ENCODE data around the gene TSC22D1. TPM values are rescaled to one million over a fixed set of nuclear protein-coding genes. Genes with fewer than 3 reads are reported as not detected.
"Not testable (repeated sequence)": the region's sequence is repeated elsewhere in the genome, so short reads cannot be mapped to it uniquely, and the experiment has no call there.

The TSC22D1 gene
- polyA plus RNA-seq, 1 donor (not counting 4 experiments of a cell fraction or from before 2014, with no cell fraction given) = 177 TPM

DNA sequence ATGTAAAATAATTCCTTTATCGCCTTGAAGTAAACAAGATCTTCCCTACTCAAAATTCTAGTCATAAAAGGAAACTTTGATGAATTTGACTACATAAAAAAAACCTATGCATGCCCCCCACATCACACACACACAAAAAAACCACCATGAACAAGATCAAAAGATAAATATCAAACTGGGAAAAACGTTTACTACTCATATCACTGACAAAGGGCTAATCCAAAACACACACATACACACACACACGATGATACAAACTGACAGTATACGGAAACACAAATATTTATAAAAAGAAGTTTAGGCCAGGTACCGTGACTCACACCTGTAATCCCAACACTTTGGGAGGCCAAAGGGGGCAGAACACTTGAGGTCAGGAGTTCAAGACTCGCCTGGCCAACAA, 61.9 kb downstream of the TSC22D1 start:
- H3K4me1 ChIP-seq (ENCODE audit: control insufficient read depth, extremely low read depth, insufficient read depth, low read length) = no peaks in the 10 kb centered on the region
- H3K27ac ChIP-seq (ENCODE audit: control insufficient read depth, insufficient read depth, low read length) = no peak overlapping the region
- TF ChIP-seq, protein P1, sequence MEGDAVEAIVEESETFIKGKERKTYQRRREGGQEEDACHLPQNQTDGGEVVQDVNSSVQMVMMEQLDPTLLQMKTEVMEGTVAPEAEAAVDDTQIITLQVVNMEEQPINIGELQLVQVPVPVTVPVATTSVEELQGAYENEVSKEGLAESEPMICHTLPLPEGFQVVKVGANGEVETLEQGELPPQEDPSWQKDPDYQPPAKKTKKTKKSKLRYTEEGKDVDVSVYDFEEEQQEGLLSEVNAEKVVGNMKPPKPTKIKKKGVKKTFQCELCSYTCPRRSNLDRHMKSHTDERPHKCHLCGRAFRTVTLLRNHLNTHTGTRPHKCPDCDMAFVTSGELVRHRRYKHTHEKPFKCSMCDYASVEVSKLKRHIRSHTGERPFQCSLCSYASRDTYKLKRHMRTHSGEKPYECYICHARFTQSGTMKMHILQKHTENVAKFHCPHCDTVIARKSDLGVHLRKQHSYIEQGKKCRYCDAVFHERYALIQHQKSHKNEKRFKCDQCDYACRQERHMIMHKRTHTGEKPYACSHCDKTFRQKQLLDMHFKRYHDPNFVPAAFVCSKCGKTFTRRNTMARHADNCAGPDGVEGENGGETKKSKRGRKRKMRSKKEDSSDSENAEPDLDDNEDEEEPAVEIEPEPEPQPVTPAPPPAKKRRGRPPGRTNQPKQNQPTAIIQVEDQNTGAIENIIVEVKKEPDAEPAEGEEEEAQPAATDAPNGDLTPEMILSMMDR (optimal IDR thresholded peaks at IDR 0.05 in 1 of 3, IDR thresholded peaks at IDR 0.05 in 1 of 3, conservative IDR thresholded peaks at IDR 0.05 in 1 of 3; ENCODE audit: extremely low read depth in 1 of 3, insufficient read depth in 2 of 3, low read length in 3 of 3) = no peak
- no peak for TF ChIP-seq EZH2 (IDR thresholded peaks at IDR 0.05; ENCODE audit: low read length)
- FAIRE-seq (no peak), DNase-seq (ENCODE audit: low read depth, low spot score) (no peak)
- H2AFZ ChIP-seq (ENCODE audit: control insufficient read depth, low read length) = no peak overlapping the region
- H4K20me1 ChIP-seq (ENCODE audit: control insufficient read depth, extremely low read depth, insufficient read depth, low read length) = no peaks in the 10 kb centered on the region
- no peaks in the 10 kb centered on the region for H3K79me2 ChIP-seq (ENCODE audit: control insufficient read depth, insufficient read depth, low read length)
- no peaks in the 10 kb centered on the region for H3K36me3 ChIP-seq (ENCODE audit: control insufficient read depth in 2 of 2, extremely low read depth in 1 of 2, insufficient read depth in 2 of 2, low read length in 2 of 2)
- no peak overlapping the region for H3K4me3 ChIP-seq (ENCODE audit: control insufficient read depth in 2 of 3, extremely low read depth in 1 of 3, insufficient read depth in 2 of 3, low read depth in 1 of 3, low read length in 3 of 3)
- no peaks in the 10 kb centered on the region for H3K27me3 ChIP-seq (ENCODE audit: control insufficient read depth, extremely low read depth, insufficient read depth, low read length)
- no peaks in the 10 kb centered on the region for H3K9me3 ChIP-seq (ENCODE audit: control insufficient read depth, low read depth, low read length)
- H3K9ac ChIP-seq (ENCODE audit: control insufficient read depth, extremely low read depth, insufficient read depth, low read length) = no peak overlapping the region
- dilution Hi-C loops (cut with MboI; ENCODE audit: extremely low pct_ligation_motif_present, low sequenced_read_pairs) = no loop called here
- H3K9me1 ChIP-seq (ENCODE audit: control insufficient read depth, extremely low read depth, insufficient read depth, low read length) = no peaks in the 10 kb centered on the region
- no peak overlapping the region for H3K4me2 ChIP-seq (ENCODE audit: control insufficient read depth, extremely low read depth, insufficient read depth, low read depth, low read length)

DNA sequence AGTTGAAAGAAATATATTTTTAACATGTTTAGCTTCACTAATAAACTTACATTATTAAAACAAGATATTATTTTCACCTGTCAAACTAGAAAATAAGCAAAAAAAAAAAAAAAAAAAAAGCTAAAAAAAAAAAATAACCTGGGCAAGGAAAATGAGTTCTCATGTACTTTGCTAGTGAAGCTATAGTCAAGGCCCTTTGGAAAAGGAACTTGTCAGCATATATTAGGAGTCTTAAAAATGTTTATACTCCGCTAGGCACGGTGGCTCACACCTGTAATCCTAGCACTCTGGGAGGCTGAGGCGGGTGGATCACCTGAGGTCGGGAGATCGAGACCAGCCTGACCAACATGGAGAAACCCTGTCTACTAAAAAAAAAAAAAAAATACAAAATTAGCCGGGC, 66.3 kb downstream of the TSC22D1 start:
- FAIRE-seq; H3K36me3 ChIP-seq (ENCODE audit: control insufficient read depth in 2 of 2, extremely low read depth in 1 of 2, insufficient read depth in 2 of 2, low read length in 2 of 2); H3K9me1 ChIP-seq (ENCODE audit: control insufficient read depth, extremely low read depth, insufficient read depth, low read length); H3K79me2 ChIP-seq (ENCODE audit: control insufficient read depth, insufficient read depth, low read length); H3K9me3 ChIP-seq (ENCODE audit: control insufficient read depth, low read depth, low read length); H3K4me1 ChIP-seq (ENCODE audit: control insufficient read depth, extremely low read depth, insufficient read depth, low read length); H3K27me3 ChIP-seq (ENCODE audit: control insufficient read depth, extremely low read depth, insufficient read depth, low read length); H3K4me3 ChIP-seq (ENCODE audit: control insufficient read depth in 2 of 3, extremely low read depth in 1 of 3, insufficient read depth in 2 of 3, low read depth in 1 of 3, low read length in 3 of 3); H3K27ac ChIP-seq (ENCODE audit: control insufficient read depth, insufficient read depth, low read length); H4K20me1 ChIP-seq (ENCODE audit: control insufficient read depth, extremely low read depth, insufficient read depth, low read length); dilution Hi-C loops (cut with MboI; ENCODE audit: extremely low pct_ligation_motif_present, low sequenced_read_pairs); H3K4me2 ChIP-seq (ENCODE audit: control insufficient read depth, extremely low read depth, insufficient read depth, low read depth, low read length); H2AFZ ChIP-seq (ENCODE audit: control insufficient read depth, low read length); DNase-seq (ENCODE audit: low read depth, low spot score); H3K9ac ChIP-seq (ENCODE audit: control insufficient read depth, extremely low read depth, insufficient read depth, low read length): not testable (repeated sequence)

GRCh38 chr13:44508562-44509077, 67.5 kb downstream of the TSC22D1 start:
- Histone ChIP-seq H2AFZ (ENCODE audit: control insufficient read depth, low read length) (no peak overlapping the region), H3K4me3 (ENCODE audit: control insufficient read depth in 2 of 3, extremely low read depth in 1 of 3, insufficient read depth in 2 of 3, low read depth in 1 of 3, low read length in 3 of 3) (no peak overlapping the region), H3K27me3 (ENCODE audit: control insufficient read depth, extremely low read depth, insufficient read depth, low read length) (no peaks in the 10 kb centered on the region), H3K4me1 (ENCODE audit: control insufficient read depth, extremely low read depth, insufficient read depth, low read length) (no peaks in the 10 kb centered on the region), H3K79me2 (ENCODE audit: control insufficient read depth, insufficient read depth, low read length) (no peaks in the 10 kb centered on the region), H3K9me3 (ENCODE audit: control insufficient read depth, low read depth, low read length) (no peaks in the 10 kb centered on the region), H3K27ac (ENCODE audit: control insufficient read depth, insufficient read depth, low read length) (no peak overlapping the region), H3K4me2 (ENCODE audit: control insufficient read depth, extremely low read depth, insufficient read depth, low read depth, low read length) (no peak overlapping the region), H3K9me1 (ENCODE audit: control insufficient read depth, extremely low read depth, insufficient read depth, low read length) (no peaks in the 10 kb centered on the region), H3K9ac (ENCODE audit: control insufficient read depth, extremely low read depth, insufficient read depth, low read length) (no peak overlapping the region), H3K36me3 (ENCODE audit: control insufficient read depth in 2 of 2, extremely low read depth in 1 of 2, insufficient read depth in 2 of 2, low read length in 2 of 2) (no peaks in the 10 kb centered on the region), H4K20me1 (ENCODE audit: control insufficient read depth, extremely low read depth, insufficient read depth, low read length) (no peaks in the 10 kb centered on the region)
- FAIRE-seq = no peak
- TF ChIP-seq, protein P1 (optimal IDR thresholded peaks at IDR 0.05 in 1 of 3, IDR thresholded peaks at IDR 0.05 in 1 of 3, conservative IDR thresholded peaks at IDR 0.05 in 1 of 3; ENCODE audit: extremely low read depth in 1 of 3, insufficient read depth in 2 of 3, low read length in 3 of 3) = no peak
- no peak for TF ChIP-seq EZH2 (IDR thresholded peaks at IDR 0.05; ENCODE audit: low read length)
- dilution Hi-C loops (cut with MboI; ENCODE audit: extremely low pct_ligation_motif_present, low sequenced_read_pairs) = no loop called here
- no peak for DNase-seq (ENCODE audit: low read depth, low spot score)

Data from keratinocyte (primary cell).